Activated naive CD8-positive, alpha-beta T cell treated with anti-CD3 and anti-CD28 coated beads, Interleukin-2, amount 10 ng/mL, durations not matched to agents 7 days and 5 days (primary cell): ENCODE results near the gene ADAMTS4. TPM values are rescaled to one million over a fixed set of nuclear protein-coding genes. Genes with fewer than 3 reads are reported as not detected.
A peak's percentile ranks its signal among the peaks of the same experiment; 100 is the strongest.

Source experiments
- ATAC-seq: fragments of 150-1000 bp; cut with Tn5 transposase; one replicate; pipeline ENCODE4 v1.10.0; 2021; ENCODE audit warnings: low read depth, moderate library complexity
- POLR2A ChIA-PET: fragments of 350-600 bp; sonication (Branson Sonifier 250); formaldehyde crosslinking; loops from one replicate; lab custom pipeline; 2021; ENCODE audit warnings: antibody characterized with exemption; lab: Charles Lee
- DNase-seq: peaks from one replicate; pipeline ENCODE4 v3.0.0; 2021
- H3K27ac Mint-ChIP-seq: one replicate; pipeline ENCODE4 v1.8.0; 2022; ENCODE audit warnings: mild to moderate bottlenecking, mixed read lengths
- H3K27me3 Mint-ChIP-seq: one replicate; pipeline ENCODE4 v1.8.0; 2022; ENCODE audit warnings: mild to moderate bottlenecking, moderate library complexity, mixed read lengths
- H3K36me3 Mint-ChIP-seq: one replicate; pipeline ENCODE4 v1.8.0; 2021; ENCODE audit warnings: mild to moderate bottlenecking, mixed read lengths
- H3K4me1 Mint-ChIP-seq: one replicate; pipeline ENCODE4 v1.8.0; 2021; ENCODE audit warnings: mixed read lengths
- H3K4me3 Mint-ChIP-seq: one replicate; pipeline ENCODE4 v1.8.0; 2022; ENCODE audit warnings: mild to moderate bottlenecking, moderate library complexity, mixed read lengths
- H3K9me3 Mint-ChIP-seq: one replicate; pipeline ENCODE4 v1.8.0; 2021; ENCODE audit warnings: mixed read lengths
- total RNA-seq, 2 experiments: library from RNA; stranded (reverse); gene quantifications; one replicate each; pipeline ENCODE4 v1.2.3, GENCODE V29; 2021

Gene ADAMTS4
- total RNA-seq, 2 experiments from 2014 or later = 2.5 to 3.5 TPM

- ATAC-seq (peak; percentile 31), DNase-seq (no peak)
- Mint-ChIP-seq H3K27me3 (no peaks in the 10 kb centered on the region), H3K36me3 (peaks cover 26% of the 10 kb centered on the region), H3K27ac (peak overlapping the region; percentile 89), H3K4me1 (peaks cover 54% of the 10 kb centered on the region), H3K9me3 (no peaks in the 10 kb centered on the region), H3K4me3 (peak overlapping the region; percentile 81)
- POLR2A ChIA-PET = interaction anchor here (0.7 to 1.1 kb wide), 5 partner anchors 11 to 28 kb away, joined by 3 read pairs; partner anchors contain the start of gene ADAMTS4
Observed at GRCh38 chr1:161216945-161217712, 18.3 kb upstream of the ADAMTS4 start.

GRCh38 chr1:161215076-161215475, 16.2 kb upstream of the ADAMTS4 start, which contains the start of gene FCER1G:
FCER1G (plus strand) TSS chr1:161215295; CDS start chr1:161215322, 27 bp downstream.
- POLR2A ChIA-PET = interaction anchor here (0.6 to 2.5 kb wide), 7 partner anchors 9 to 447 kb away, joined by 3 to 17 read pairs (median 3); partner anchors contain the start of genes NDUFS2 and TOMM40L
- no peaks in the 10 kb centered on the region for H3K27me3 Mint-ChIP-seq
- peak; percentile 13 for ATAC-seq
- no peaks in the 10 kb centered on the region for H3K9me3 Mint-ChIP-seq
- peaks cover 47% of the 10 kb centered on the region for H3K4me1 Mint-ChIP-seq
- peaks cover 32% of the 10 kb centered on the region for H3K36me3 Mint-ChIP-seq
- peak within 1 kb of the TSS; percentile 90 for H3K4me3 Mint-ChIP-seq
- no peak for DNase-seq
- H3K27ac Mint-ChIP-seq = peak within 1 kb of the TSS; percentile 92

- Mint-ChIP-seq H3K27ac (peak overlapping the region; percentile 72), H3K9me3 (no peaks in the 10 kb centered on the region), H3K36me3 (peaks cover 35% of the 10 kb centered on the region), H3K4me3 (peak overlapping the region; percentile 90), H3K27me3 (no peaks in the 10 kb centered on the region), H3K4me1 (peaks cover 51% of the 10 kb centered on the region)
- DNase-seq (no peak), ATAC-seq (no peak)
- POLR2A ChIA-PET = interaction anchor here (1.3 to 2.5 kb wide), 3 partner anchors 11 to 47 kb away, joined by 3 to 17 read pairs (median 8); partner anchors contain the start of genes NDUFS2 and TOMM40L
Observed at GRCh38 chr1:161214369-161214768, 15.5 kb upstream of the ADAMTS4 start.

GRCh38 chr1:161209790-161210409, 11.0 kb upstream of the ADAMTS4 start:
- Mint-ChIP-seq H3K27ac (peak overlapping the region; percentile 47), H3K9me3 (no peaks in the 10 kb centered on the region), H3K36me3 (peaks cover 46% of the 10 kb centered on the region), H3K4me1 (peaks cover 42% of the 10 kb centered on the region), H3K4me3 (no peak overlapping the region), H3K27me3 (no peaks in the 10 kb centered on the region)
- POLR2A ChIA-PET = interaction anchor here (1.3 kb wide), 1 partner anchor 16 kb away, joined by 6 read pairs; no protein-coding TSS in a partner anchor
- peak; percentile 79 for ATAC-seq
- peak; percentile 70 for DNase-seq

GRCh38 chr1:161207173-161207572, 8.3 kb upstream of the ADAMTS4 start:
- ATAC-seq = no peak
- Mint-ChIP-seq H3K4me3 (no peak overlapping the region), H3K27ac (peak overlapping the region; percentile 35), H3K36me3 (peaks cover 36% of the 10 kb centered on the region), H3K27me3 (no peaks in the 10 kb centered on the region), H3K9me3 (no peaks in the 10 kb centered on the region), H3K4me1 (peaks cover 44% of the 10 kb centered on the region)
- DNase-seq = no peak
- POLR2A ChIA-PET = no interaction called here

- POLR2A ChIA-PET = interaction anchor here (0.7 to 1.1 kb wide), 3 partner anchors 9 to 24 kb away, joined by 3 read pairs; partner anchors contain the start of gene FCER1G
- Mint-ChIP-seq H3K4me1 (peaks cover 45% of the 10 kb centered on the region), H3K36me3 (peaks cover 32% of the 10 kb centered on the region), H3K27me3 (no peaks in the 10 kb centered on the region), H3K4me3 (no peak overlapping the region), H3K9me3 (no peaks in the 10 kb centered on the region), H3K27ac (peak overlapping the region; percentile 53)
- ATAC-seq = no peak
- DNase-seq = no peak
Observed at GRCh38 chr1:161206411-161207140, 7.7 kb upstream of the ADAMTS4 start.

- H3K4me1 Mint-ChIP-seq = peaks cover 61% of the 10 kb centered on the region
- H3K27me3 Mint-ChIP-seq = no peaks in the 10 kb centered on the region
- POLR2A ChIA-PET = interaction anchor here (0.7 to 4.9 kb wide), 22 partner anchors 9 to 188 kb away, joined by 3 to 53 read pairs (median 10); partner anchors contain the start of genes APOA2, B4GALT3, FCER1G and PPOX
- ATAC-seq (peak; percentile 99), DNase-seq (peak; percentile 86)
- peak within 1 kb of the TSS; percentile 96 for H3K4me3 Mint-ChIP-seq
- peaks cover 21% of the 10 kb centered on the region for H3K36me3 Mint-ChIP-seq
- no peaks in the 10 kb centered on the region for H3K9me3 Mint-ChIP-seq
- peak within 1 kb of the TSS; percentile 97 for H3K27ac Mint-ChIP-seq
Observed at GRCh38 chr1:161201836-161202712, 3.2 kb upstream of the ADAMTS4 start, which contains the start of gene NDUFS2. NDUFS2 (plus strand) TSS chr1:161202367; CDS start chr1:161202386, 19 bp downstream.

GRCh38 chr1:161200992-161201835, 2.4 kb upstream of the ADAMTS4 start:
- peak overlapping the region; percentile 96 for H3K4me3 Mint-ChIP-seq
- peaks cover 60% of the 10 kb centered on the region for H3K4me1 Mint-ChIP-seq
- peaks cover 17% of the 10 kb centered on the region for H3K36me3 Mint-ChIP-seq
- POLR2A ChIA-PET = interaction anchor here (0.7 to 4.9 kb wide), 21 partner anchors 8 to 189 kb away, joined by 3 to 53 read pairs (median 11); partner anchors contain the start of genes APOA2, B4GALT3, FCER1G and PPOX
- peak overlapping the region; percentile 97 for H3K27ac Mint-ChIP-seq
- DNase-seq (no peak), ATAC-seq (no peak)
- no peaks in the 10 kb centered on the region for H3K9me3 Mint-ChIP-seq
- H3K27me3 Mint-ChIP-seq = no peaks in the 10 kb centered on the region

- POLR2A ChIA-PET = interaction anchor here (0.6 to 4.9 kb wide), 6 partner anchors 9 to 105 kb away, joined by 3 to 53 read pairs (median 7); partner anchors contain the start of gene TOMM40L
- H3K27ac Mint-ChIP-seq = peak overlapping the region; percentile 97
- H3K9me3 Mint-ChIP-seq = no peaks in the 10 kb centered on the region
- DNase-seq (no peak), ATAC-seq (peak; percentile 14)
- H3K4me1 Mint-ChIP-seq = peaks cover 62% of the 10 kb centered on the region
- H3K27me3 Mint-ChIP-seq = no peaks in the 10 kb centered on the region
- H3K4me3 Mint-ChIP-seq = peak overlapping the region; percentile 76
- peaks cover 13% of the 10 kb centered on the region for H3K36me3 Mint-ChIP-seq
Observed at GRCh38 chr1:161200421-161200991, 1.7 kb upstream of the ADAMTS4 start.

GRCh38 chr1:161199506-161200139, 769 bp upstream of the ADAMTS4 start:
- DNase-seq = no peak
- no peaks in the 10 kb centered on the region for H3K9me3 Mint-ChIP-seq
- no peak for ATAC-seq
- peaks cover 9% of the 10 kb centered on the region for H3K36me3 Mint-ChIP-seq
- H3K27me3 Mint-ChIP-seq = no peaks in the 10 kb centered on the region
- POLR2A ChIA-PET = interaction anchor here (1.4 kb wide), 2 partner anchors 26 to 34 kb away, joined by 6 to 8 read pairs; partner anchors contain the start of genes PPOX and TOMM40L
- peaks cover 63% of the 10 kb centered on the region for H3K4me1 Mint-ChIP-seq
- H3K4me3 Mint-ChIP-seq = peak overlapping the region; percentile 76
- H3K27ac Mint-ChIP-seq = peak overlapping the region; percentile 97
